Measurements from ENCODE around the gene CAMKK2.
"Not testable (repeated sequence)": the region's sequence is repeated elsewhere in the genome, so short reads cannot be mapped to it uniquely, and the experiment has no call there.

The CAMKK2 gene

GRCh38 chr12:121280531-121280930, 16.0 kb downstream of the CAMKK2 start:
- DNase-seq (ENCODE audit: low read depth in 1 of 2, low spot score in 1 of 2) = not testable (repeated sequence)

- no peak for DNase-seq (ENCODE audit: low read depth in 1 of 2, low spot score in 1 of 2)
Measured at GRCh38 chr12:121279507-121279915, 17.0 kb downstream of the CAMKK2 start.

DNA sequence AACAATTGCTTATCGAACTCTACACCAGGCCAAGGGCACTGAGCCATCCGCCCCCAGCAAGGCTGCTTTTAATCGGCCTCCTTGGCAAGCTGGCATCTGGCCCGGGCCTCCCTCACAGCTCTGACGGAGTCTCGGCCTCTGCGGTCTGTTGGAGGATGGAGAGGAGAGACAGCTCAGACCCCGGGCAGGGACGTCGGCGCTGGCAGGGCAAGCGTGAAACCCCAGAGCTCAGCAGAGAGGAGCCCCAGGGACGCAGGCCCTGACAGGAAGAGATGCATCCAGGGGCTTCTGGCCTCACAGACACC, 17.5 kb downstream of the CAMKK2 start:
- DNase-seq (ENCODE audit: low read depth in 1 of 2, low spot score in 1 of 2) = no peak

DNA sequence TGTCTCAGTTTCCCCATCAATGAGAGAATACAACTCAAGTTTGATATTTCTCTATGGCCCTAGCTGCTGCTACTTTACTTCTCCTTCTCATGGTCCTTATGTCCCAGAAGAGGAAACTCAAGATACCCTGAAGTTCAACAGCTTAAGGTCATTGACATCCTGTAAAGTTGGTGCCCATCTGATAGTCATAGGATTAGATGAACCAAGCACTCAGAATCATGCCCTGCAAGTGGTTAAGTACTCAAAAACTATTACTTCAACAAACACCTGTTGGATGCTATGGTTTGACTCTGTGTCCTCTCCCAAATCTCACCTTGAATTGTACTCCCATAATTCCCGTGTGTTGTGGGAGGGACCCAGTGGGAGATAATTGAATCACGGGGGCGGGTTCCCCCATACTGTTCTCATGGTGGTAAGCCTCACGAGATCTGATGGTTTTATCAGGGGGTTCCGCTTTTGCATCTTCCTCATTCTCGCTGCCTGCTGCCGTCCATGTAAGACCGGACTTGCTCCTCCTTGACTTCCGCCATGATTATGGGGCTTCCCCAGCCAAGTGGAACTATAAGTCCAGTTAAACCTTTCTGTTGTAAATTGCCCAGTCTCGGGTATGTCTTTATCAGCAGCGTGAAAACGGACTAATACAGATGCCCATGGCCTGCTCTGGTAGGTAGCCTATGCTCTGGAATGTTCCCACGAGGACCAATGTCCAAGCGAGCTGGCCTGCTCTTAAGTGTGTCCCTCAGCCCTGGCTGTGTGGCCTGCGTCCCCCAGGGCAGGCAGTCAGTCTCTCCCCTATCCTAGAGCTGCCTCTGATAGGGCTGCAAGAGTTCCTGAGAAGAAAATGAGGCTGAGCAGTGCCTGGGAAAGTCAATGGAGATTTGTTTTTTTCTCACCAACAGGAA, 18.1 kb downstream of the CAMKK2 start:
- DNase-seq (ENCODE audit: low read depth in 1 of 2, low spot score in 1 of 2) = no peak

DNA sequence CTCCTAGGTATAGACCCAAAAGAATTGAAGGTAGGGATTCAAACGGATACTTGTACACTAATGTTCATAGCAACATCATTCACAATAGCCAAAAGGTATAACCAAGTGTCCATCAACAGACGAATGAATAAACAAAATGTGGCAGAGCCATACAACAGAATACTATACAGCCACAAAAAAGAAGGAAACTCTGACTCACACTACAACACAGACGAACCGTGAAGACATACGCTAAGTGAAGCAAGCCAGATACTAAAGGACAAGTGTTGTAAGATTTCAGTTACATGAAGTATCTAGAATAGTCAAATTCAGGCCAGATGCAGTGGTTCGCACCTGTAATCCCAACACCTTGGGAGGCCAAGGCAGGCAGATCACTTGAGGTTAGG, 19.1 kb downstream of the CAMKK2 start:
- DNase-seq (ENCODE audit: low read depth in 1 of 2, low spot score in 1 of 2) = no peak

DNA sequence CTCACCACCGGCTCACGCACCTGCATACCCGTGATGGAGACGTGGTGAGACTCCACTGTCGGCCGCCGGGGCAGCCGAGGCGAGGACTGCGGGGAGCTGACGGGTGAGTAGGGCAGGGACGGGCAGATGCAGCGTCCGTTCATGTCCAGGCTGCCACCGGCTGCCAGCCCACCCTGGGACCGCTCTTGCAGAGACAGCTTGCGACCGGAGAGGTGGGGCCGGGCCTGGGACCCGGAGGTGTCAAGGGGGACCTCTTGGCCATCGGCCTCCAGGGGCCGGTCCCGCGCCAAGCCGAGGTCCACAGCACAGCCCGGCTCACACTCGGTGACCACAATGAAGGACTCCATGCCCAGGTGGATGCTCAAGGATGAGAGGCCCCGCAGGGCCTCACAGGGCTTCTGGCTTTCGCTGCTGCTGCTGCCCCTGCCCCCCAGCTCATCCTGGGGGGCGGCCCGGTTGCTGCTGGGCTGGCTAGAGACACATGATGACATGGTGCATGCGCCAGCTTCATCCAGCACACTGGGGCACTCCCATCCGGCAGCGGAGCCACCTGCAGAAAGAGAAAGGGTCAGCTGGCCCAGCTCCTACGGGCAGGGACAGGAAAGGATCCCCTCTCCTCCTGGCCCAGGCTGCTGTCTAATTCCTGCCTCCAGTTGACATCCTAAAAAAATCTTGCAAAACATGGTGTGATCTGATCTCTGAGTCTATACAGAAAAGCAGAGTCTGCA, 22.3 kb downstream of the CAMKK2 start:
- no peak for DNase-seq (ENCODE audit: low read depth in 1 of 2, low spot score in 1 of 2)

DNA sequence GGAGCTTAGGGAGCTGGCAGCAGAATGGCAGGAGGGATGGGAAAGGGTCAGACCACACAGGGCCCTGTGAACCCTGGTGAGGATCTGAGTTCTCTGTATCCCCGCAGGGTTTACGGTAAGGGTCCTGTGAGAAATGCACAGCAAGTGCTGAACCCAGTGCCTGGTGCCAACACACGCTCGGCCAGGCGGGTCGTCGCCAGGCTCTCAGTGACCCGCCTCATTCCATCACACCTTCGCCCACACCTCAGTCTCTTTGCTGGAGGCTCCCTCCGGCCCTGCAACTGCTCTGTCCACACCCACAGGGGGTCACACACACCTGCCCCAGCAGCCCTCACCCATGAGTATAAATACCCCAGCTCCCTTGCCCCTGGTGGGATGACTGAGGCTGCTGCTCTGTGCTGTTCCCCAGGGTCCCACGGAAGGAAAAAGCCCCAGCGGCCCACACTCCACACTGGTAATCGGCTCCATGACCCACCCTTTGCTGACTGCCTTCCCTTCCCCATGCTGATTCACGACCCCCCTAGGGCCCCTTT, 23.1 kb downstream of the CAMKK2 start:
- no peak for DNase-seq (ENCODE audit: low read depth in 1 of 2, low spot score in 1 of 2)

DNA sequence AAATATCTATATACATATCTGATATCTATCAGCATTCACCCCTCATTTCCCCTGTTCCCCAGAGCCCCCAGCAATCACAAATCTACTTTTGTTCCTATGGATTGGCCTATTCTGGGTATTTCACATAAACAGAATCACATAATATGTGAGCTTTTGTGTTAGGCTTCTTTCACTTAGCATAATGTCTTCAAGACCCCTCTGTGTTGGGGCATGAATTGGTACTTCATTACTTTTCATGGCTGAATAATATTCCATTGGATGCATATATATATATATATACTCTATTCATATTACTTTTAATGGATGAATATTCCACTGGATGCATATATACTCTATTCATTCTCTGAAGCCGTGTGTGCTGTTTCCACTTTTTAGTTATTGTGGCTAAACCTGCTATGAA, 28.7 kb downstream of the CAMKK2 start:
- no peak for DNase-seq (ENCODE audit: low read depth in 1 of 2, low spot score in 1 of 2)

DNA sequence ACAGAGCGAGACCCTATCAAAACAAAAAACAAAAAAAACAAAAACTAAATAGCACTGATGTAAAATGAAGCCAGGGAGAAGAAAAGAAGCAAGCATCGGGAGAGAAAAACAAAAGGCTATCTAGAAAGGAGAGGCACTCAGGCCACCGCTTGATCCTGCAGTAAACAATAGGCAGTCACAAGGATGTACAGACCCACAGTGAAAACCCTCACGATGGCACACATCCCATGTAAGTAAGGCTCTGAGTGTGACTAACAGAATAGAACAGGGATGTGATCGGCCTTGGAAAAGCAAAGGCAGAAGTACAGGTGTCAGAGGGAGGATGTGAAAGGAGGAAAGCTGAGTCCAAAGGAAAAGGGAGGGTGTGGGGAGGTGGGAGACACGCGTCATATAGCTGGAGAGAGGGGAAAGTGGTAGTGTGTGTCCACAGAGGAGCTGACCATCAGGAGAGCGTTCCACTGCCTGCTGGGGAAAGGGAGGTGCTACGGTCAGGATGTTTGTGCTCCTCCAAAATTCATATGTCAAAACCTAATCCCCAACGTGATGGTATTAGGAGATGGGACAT, 31.5 kb downstream of the CAMKK2 start:
- DNase-seq (ENCODE audit: low read depth in 1 of 2, low spot score in 1 of 2) = no peak

- DNase-seq (ENCODE audit: low read depth in 1 of 2, low spot score in 1 of 2) = no peak
Measured at GRCh38 chr12:121264135-121264534, 32.4 kb downstream of the CAMKK2 start.

DNA sequence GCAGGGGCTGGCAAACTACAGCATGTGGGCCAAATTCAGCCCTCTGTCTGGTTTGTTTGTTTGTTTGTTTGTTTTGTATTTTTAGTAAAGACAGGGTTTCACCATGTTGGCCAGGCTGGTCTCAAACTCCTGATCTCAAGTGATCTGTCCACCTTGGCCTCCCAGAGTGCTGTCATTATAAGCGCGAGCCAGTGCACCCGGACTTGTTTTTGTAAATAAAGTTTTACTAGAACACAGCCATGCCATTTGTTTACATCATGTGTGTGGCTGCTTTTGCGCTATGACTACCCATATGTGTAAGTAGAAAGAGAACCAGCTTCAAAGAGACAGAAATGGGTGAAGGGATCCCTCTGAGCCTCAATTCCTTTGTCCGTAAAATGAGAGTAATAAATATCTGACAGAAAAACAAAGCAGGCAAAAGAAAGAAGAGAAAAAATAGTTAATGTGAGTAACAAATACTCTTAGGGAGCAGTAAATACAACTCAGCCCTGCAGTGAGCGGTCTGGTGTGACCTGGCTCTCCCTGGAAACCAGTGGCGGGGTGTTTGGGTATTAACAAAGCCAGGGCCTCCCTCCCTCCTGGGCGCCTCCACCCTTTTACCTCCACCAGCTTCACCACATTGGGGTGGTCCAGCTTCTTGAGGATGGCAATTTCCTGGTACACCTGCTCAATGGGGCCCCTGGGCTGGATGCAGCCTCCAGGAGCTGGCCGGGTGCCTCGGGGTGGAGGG, 33.1 kb downstream of the CAMKK2 start:
- DNase-seq (ENCODE audit: low read depth in 1 of 2, low spot score in 1 of 2) = no peak

DNA sequence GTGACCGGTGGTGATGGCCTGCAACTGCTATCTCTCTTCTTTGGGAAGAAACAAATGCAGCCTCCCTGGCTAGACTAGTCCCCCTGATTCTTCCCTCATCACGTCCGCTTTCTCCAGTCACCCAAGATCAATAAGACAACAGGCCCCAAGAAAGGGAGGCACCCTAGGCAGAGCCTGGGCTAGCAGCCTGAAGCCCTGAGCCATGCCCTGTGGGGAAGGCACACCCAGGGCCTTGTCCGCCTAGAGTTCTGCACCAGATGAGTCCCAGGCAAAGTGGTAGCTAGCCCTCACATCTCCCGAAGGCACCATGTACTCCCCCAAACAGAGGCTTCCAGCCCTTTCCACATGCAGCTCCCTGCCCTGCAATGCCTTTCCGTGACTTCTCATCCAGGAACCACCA, 35.1 kb downstream of the CAMKK2 start:
- DNase-seq (ENCODE audit: low read depth in 1 of 2, low spot score in 1 of 2) = no peak

- DNase-seq (ENCODE audit: low read depth in 1 of 2, low spot score in 1 of 2) = no peak
Measured at GRCh38 chr12:121260091-121260490, 36.4 kb downstream of the CAMKK2 start.

GRCh38 chr12:121259074-121259473, 37.4 kb downstream of the CAMKK2 start:
- no peak for DNase-seq (ENCODE audit: low read depth in 1 of 2, low spot score in 1 of 2)

DNA sequence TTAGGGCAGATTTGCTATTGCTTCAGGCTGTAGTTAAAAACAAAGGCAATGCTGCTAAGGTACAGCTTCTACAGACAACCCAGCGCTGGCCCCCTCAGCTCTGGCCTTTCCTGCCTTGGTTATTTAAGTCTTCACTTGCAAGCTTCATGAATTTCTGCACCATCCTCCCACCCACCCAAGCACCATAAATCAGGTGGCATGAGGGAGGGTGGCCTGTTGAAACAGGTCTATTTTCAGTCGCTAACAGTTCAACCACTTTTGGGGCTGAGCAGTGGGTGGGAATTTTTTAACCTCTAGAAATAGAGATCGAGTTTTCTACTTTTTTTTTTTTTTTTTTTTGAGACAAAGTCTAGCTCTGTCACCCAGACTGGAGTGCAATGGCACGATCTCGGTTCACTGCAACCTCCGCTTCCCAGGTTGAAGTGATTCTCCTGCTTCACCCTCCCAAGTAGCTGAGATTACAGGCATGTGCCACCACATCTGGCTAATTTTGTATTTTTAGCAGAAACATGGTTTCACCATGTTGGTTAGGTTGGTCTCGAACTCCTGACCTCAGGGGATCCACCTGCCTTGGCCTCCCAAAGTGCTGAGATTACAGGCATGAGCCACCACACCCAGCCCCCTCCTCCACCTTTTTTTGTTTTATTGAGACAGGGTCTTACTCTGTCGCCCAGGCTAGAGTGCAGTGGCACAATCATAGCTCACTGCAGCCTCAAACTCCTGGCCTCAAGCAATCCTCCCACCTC, 38.6 kb downstream of the CAMKK2 start:
- DNase-seq (ENCODE audit: low read depth in 1 of 2, low spot score in 1 of 2) = not testable (repeated sequence)

DNA sequence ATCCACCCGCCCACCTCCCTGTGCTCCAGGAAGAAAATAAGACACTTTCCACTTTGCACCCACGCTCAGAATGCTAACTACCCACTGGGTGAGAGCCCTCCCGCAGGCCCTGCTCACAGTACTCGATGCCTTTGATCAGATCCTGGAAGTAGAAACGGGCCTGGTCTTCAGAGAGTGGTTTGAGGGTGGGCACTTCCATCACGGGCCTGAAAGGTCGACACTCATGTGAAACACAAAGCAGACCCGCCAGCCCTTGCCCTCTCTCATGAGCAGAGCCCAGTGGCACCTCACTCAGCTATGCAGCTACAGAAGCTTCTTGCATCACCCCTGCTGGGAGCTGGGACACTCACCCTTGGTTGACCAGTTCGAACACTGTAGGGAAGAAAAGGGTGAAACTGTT, 41.1 kb downstream of the CAMKK2 start:
- DNase-seq (ENCODE audit: low read depth in 1 of 2, low spot score in 1 of 2) = no peak

DNA sequence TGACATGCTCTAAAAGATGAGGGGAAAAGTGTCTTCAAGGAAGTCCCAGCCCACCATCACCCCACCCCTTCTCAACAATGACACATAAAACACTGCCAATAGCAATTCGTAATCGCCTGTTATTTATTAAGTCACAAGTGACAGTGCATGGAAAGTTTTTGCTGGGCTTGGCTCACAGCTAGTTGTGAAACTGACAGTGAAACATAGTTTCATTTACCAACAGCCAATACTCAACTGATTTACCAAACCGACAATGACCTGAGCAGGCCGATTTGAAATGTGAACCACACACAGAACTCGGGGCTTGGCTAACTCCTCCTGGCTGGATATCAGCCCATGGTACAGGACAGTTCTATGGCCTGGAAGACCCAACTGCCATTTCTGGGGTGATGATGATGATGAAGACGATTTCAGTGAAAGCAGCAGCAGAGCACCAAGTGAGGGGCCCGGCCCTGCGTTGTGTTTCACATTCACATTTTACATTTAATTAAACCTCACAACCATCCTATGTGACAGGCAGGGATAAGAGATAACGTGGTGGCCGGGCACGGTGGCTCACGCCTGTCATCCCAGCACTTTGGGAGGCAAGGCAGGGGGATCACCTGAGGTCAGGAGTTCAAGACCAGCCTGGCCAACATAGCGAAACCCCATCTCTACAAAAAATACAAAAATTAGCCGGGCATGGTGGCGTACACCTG, 42.7 kb downstream of the CAMKK2 start:
- DNase-seq (ENCODE audit: low read depth in 1 of 2, low spot score in 1 of 2) = no peak

- no peak for DNase-seq (ENCODE audit: low read depth in 1 of 2, low spot score in 1 of 2)
Measured at GRCh38 chr12:121252712-121253345, 43.7 kb downstream of the CAMKK2 start.

DNA sequence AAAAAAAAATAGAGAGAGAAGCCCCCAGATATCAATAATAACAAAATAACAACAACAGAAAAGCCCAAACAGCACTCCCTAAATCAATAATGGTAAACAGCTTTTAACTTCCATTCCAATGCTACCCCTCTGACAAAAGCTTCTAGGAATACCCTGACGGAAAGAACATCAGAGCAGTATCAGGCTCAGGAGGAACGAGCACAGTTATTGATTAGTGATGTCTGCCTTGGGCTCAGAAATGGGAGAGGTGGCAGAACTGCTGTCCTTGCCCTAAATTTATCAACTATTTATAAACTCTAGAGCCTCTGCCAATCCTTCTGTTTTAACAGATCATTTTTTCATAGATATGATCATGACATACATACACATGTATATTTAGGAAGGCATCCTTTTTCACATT, 44.7 kb downstream of the CAMKK2 start:
- no peak for DNase-seq (ENCODE audit: low read depth in 1 of 2, low spot score in 1 of 2)

- no peak for DNase-seq (ENCODE audit: low read depth in 1 of 2, low spot score in 1 of 2)
Measured at GRCh38 chr12:121250359-121250758, 46.1 kb downstream of the CAMKK2 start.

All from stimulated activated CD4-positive, alpha-beta T cell treated with anti-CD3 and anti-CD28 coated beads, Interleukin-15, amount 100 ng/mL, for 1 hour (primary cell).